ENCODE data around the gene TMEM243.
"Not testable (repeated sequence)": the region's sequence is repeated elsewhere in the genome, so short reads cannot be mapped to it uniquely, and the experiment has no call there.

The TMEM243 gene

DNA sequence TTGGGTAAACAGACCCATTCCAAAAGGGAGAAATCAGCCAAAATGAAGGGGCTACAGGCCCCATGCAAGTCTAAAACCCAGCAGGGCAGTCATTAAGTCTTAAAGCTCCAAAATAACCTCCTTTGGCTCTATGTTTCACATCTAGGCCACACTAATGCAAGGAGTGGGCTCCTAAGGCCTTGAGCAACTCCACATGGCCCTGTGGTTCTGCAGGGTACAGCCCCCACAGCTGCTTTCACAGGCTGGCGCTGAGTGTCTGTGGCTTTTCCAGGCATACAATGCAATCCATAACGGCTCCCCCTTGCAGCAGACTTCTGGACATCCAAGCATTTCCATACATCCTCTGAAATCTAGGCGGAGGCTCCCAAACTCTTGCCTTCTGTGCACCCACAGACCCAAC, 9.0 kb downstream of the TMEM243 start:
- no peak for DNase-seq (ENCODE audit: low read depth)

DNA sequence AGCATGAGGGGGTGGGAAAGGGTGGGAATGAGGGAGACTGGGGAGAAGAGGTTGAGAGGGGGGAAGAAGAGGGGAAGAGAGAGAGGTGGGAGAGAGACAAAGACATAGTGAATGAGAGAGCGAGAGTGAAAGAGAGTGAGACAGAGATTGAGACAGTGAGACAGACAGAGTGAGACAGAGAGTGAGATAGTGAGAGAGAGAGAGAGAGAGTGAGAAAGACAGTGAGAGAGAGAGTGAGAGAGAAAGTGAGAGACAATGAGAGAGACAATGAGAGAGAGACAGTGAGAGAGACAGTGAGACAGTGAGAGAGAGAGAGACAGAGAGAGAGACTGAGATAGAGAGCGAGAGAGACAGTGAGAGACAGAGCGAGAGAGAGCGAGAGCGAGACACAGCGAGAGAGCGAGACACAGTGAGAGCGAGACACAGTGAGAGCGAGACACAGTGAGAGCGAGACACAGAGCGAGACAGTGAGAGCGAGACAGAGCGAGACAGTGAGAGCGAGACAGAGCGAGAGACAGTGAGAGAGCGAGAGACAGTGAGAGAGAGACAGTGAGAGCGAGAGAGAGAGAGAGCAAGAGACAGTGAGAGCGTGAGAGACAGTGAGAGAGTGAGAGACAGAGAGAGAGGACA, 10.1 kb downstream of the TMEM243 start:
- DNase-seq (ENCODE audit: low read depth), result no peak

DNA sequence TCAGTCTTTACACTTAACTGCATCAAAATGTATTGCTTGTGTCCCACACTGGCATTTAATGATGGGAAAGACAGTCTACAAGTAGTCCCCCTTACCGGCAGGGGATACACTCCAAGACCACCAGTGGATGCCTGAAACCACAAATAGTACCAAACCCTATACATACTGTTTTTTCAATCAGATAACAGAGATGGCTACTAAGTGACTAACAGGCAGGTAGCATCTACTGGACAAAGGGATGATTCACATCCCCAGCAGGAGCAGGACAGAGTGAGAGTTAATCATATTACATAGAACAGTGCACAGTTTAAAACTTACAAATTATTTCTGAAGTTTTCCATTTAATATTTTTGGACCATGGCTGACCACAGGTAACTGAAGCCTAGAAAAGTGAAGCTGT, 13.2 kb downstream of the TMEM243 start:
- no peak for DNase-seq (ENCODE audit: low read depth)

DNA sequence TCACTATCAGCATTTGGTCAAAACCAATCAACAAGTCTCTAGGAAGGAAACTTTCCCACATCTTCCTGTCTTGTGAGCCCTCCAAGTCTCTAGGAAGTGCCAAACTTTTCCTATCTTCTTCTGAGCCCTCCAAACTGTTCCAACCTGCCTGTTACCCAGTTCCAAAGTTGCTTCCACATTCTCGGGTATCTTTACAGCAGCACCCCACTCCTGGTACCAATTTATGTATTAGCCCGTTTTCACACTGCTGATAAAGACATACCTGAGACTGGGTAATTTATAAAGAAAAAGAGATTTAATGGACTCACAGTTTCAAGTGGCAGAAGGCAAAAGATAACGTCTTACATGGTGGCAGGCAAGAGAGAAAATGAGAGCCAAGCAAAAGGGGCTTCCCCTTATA, 13.8 kb downstream of the TMEM243 start:
- DNase-seq (ENCODE audit: low read depth), result not testable (repeated sequence)

DNA sequence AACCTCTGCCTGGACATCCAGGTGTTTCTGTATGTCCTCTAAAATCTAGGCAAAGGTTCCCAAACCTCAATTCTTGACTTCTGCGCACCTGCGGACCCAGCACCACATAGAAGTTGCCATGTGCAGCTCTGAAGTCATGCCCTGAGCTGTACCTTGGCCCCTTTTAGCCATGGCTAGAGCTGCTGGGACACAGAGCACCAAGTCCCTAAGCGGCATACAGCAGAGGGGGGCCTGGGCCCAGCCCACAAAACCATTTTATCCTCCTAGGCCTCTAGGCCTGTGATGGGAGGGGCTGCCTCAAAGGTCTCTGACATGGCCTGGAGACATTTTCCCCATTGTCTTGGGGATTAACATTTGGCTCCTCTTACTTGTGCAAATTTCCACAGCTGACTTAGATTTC, 14.6 kb downstream of the TMEM243 start:
- no peak for DNase-seq (ENCODE audit: low read depth)

DNA sequence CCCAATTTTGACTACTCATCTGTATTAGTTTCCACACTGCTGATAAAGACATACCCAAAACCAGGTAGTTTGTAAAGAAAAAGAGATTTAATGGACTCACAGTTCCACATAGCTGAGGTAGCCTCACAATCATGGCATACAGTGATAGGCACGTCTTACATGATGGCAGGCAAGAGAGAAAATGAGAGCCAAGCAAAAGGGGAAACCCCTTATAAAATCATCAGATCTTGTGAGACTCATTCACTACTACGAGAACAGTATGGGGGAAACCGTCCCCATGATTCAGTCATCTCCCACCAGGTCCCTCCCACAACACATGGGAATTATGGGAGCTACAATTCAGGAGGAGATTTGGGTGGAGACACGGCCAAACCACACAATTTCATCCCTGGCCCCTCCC, 15.6 kb downstream of the TMEM243 start:
- DNase-seq (ENCODE audit: low read depth), result not testable (repeated sequence)

DNA sequence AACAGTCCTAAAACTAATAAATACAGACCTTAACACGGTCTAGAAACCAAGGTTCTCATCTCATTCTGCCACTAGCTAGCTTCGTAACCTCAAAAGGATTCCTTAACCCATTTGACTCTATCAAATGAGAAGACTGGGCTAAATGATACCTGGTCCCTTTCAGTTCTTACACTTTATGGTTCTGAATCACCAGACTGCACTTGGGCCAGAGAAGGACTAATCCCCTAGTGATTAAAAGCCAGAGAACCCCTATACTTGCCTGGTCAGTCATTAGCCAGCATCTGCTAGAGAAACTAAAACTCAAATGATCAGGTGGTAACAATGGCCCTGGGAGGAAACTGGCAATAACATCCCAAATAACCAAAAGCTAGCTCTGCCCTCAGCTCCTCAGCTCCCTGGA, 16.8 kb downstream of the TMEM243 start:
- DNase-seq (ENCODE audit: low read depth), result no peak

DNA sequence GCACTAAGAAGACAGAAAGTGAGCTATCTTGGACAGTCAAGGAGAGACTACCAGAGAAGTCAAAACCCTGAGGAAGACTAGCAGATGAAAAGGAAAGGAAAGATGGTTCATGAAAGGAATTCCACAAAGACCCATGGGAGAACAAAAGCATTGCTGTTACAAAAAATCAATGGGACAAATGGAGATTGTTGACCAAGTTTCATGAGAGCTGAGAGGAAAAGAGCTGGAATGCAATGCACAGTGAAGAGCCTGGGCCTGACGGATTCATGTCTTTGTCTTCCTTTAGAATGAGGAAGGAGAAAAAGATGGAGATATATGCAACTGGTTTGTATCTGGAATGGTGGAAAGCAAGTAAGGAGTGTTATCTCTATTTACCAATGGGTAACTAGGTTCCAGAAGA, 17.3 kb downstream of the TMEM243 start:
- no peak for DNase-seq (ENCODE audit: low read depth)

DNA sequence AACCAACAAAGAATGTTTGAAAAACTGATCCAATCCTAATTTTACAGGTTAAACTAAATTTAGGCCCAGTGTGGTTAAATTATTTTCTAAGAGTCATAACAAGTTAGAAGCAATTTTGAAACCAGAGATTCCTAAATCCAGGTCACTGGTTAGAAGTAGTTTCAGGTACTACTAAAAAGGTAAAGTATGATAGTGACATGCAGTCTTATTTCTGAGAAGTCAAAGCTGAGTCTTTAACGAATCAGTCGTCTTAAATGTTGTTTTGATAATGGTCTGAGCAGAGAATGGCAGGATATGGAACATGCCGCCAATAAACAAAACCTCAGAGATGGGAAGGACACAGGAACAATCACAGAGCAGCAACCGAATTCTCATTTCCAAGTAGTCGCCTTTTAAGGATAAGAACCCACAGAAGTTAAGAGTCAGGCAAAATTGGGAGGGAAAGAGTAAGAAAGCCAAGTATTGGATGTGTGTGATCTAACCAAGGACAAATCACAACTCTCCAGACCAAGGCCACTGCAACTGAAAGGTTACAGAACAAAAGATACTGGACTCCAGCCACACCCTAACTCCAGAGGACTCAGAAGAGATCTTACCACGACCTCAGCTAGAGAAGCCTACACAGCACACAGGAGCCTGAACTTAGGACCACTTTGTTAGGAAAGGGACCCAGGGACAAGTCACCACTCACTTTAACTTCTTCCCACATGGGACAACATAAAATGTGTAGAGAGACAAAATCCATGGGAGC, 19.7 kb downstream of the TMEM243 start:
- no peak for DNase-seq (ENCODE audit: low read depth)

DNA sequence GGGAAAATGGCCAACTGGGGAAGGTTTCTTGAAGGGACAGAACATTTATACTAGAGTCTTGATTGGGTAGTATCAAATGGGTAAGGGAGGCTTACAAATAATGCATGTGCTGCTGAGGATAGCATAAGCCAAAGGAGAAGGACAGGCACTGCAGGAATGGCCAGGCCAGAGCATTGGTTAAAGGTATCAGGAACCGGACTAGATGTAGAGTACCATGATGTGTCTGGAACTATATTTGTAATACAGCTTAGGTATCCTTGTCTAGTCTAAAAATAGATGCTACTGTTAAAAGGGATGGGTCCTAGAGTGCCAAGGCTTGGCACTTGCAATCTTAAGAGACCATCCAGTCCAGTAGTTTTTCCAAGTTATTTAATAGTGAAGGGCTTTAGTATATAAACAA, 20.3 kb downstream of the TMEM243 start:
- no peak for DNase-seq (ENCODE audit: low read depth)

DNA sequence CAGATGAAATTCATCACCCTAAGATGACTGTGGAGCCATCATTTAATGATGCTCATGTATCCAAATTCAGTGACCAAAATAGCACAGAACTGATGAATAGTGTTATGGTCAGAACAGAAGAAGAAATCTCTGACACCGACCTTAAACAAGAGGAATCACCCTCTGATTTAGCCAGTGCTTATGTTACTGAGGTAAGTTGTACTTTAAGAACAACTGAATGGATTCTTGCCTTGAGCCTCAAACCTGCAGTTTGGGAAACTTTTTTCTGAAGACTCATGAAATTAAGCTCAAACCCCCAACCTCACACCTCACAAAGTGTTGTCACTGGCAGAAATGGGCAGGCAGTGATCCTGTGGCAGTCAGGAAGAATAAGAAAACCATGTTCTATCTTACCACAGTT, 25.6 kb downstream of the TMEM243 start:
- no peak for DNase-seq (ENCODE audit: low read depth)

DNA sequence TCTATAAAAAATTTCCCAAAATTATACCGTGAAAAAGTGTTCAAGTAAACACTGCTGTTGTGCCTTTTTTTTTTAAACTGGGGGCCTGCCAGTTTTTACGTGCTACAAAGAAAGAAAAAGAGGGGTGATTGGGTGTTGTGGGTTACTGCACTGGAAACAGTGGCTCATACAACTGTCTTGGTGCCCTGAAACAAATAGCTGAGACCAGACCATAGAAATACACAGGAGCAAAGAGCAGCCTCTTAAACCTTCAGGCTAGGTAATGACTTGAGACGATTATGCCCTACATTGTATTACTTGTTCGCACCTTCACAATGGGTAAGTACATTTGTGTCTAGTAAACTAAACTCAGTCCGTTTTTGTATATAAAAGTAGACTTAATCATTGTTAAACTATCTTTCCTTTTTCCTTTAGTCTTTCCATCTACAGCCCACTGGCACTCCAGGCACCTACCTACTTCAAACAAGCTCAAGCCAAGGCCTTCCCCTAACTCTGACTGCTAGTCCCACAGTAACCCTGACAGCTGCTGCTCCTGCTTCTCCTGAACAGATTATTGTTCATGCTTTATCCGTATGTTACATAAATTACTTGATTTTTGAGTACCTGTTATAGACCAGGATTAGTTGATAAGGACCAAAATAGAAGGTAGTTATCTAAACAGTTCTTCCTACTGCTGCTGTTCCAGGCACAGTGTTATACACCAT, 26.6 kb downstream of the TMEM243 start:
- DNase-seq (ENCODE audit: low read depth), result no peak

DNA sequence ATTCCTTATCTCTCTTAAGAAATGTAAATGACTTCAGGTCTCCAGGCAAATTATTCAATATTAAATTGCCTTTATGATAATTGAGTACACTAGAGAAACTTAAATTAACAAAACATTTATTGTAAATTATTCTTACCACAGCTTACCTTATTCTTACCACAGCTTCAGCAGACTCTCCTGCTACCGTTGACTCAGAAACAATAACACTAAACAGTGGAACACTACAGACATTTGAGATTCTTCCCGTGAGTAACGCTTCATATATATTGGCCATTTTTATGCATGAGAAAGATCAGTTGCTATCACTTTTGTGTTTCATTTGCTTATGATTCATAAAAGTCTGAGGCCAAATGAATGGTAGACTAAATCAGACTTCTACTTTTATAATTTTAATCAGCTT, 28.7 kb downstream of the TMEM243 start:
- DNase-seq (ENCODE audit: low read depth), result no peak

DNA sequence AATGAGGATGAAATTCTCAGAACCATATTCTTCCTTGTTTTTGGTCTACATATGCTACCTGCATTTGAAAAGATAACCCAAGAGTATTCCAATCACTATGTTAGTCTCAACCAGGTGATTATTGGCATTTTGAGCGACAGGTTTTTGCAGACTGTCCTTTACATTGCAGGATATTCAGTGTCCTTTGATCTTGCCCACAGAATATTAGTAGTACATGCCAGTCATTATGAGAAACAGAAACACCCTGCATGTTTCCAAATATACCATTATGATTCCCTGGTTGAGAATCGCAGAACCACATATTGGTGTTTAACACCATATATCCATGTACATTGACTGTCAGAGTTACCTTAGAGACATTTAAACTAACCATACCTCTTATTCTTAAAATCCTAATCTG, 30.6 kb downstream of the TMEM243 start:
- no peak for DNase-seq (ENCODE audit: low read depth)

DNA sequence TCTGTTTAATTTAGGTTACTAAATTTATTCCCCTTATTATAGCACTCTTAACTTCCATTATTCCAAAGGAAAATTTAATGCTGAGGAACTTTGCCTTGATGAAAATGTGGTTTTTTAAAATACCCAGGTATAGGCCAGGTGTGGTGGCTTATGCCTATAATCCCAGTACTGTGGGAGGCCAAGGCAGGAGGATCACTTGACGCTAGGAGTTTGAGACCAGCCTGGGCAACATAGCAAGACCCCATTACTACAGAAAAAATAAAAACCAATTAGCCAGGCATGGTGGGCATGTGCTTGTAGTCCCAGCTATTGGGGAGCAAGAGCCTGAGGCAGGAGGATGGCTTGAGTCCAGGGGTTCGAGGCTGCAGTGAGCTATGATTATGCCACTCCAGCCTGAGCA, 32.4 kb downstream of the TMEM243 start:
- DNase-seq (ENCODE audit: low read depth), result no peak

DNA sequence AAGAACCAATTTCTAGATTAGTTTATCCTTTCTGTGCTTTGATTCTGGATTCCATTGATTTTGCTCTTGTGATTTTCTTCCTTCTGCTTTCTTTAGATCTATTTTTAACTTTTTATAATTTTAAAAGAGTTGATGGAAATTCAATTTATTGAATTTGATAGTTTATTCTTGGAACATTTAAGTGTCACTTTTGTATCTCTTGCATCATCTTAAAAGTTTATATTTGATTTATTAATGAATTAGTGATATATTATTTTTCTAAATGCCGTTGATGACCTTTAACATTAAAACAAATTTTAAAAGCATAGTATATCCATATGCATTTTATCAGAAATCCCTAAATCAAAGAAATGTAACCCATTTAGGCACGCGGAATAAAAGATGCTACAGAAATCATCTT, 40.4 kb downstream of the TMEM243 start:
- DNase-seq (ENCODE audit: low read depth), result no peak

DNA sequence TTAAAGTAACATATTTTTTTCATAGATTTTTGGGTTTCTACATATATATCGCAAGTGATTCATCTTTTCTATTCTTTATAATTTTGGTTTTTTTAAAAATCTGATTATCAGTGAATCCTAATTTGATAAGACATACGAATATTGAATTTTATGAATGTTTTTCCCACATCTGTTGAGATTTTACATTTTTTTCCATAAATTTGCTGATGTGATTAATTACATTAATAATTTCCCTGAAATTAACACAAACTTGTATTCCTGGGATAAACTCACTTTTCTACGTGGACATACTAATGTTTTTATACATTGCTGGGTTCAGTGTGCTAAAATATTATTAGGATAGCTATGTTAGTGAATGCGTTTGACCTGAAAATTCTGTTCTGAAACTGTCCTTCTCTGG, 41.2 kb downstream of the TMEM243 start:
- no peak for DNase-seq (ENCODE audit: low read depth)

DNA sequence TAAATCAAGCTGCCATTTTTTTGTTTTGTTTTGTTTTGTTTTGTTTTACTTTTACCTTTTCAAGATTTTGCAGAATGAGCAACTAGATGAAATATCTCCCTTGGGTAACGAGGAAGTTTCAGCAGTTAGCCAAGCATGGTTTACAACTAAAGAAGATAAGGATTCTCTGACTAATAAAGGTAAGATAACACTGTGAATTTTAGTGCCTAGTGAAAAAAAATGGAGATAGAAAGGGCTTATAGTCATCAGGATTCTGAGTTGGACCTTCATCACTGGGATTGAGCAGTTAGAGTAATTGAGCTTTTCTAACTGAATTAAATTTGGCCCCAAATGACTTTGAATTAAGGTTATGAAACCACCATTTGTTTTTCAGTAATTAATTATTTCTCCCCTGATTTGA, 46.1 kb downstream of the TMEM243 start:
- no peak for DNase-seq (ENCODE audit: low read depth)

DNA sequence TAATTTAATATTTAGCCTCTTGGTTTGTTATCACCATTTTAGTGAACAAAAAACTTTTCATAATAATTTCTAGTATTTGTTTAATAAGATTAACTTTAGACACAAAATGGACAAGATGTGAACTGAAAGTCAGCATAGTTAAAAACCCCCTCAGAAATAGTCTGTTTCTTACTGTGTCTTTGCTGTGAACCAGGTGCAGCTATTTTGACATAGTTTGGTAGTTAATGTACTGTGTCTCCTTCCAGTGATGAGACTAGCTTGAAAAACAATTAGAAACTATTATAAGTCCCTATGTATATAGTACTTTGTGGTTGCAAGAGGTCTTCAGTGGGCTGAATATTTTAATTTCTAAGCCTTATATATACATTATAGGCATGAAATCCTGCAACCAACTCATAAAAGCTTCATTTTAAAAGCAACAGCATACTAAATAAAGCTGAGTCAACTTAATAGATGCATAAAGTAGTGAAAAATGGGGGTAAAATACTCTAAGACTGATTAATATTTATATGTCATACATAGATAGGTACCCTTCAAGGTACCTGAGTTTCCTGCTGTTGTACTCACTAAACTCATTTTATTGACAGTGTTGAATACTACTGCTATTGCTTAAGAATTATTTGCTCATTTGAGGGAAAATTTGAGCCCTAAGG, 48.1 kb downstream of the TMEM243 start:
- DNase-seq (ENCODE audit: low read depth), result no peak

DNA sequence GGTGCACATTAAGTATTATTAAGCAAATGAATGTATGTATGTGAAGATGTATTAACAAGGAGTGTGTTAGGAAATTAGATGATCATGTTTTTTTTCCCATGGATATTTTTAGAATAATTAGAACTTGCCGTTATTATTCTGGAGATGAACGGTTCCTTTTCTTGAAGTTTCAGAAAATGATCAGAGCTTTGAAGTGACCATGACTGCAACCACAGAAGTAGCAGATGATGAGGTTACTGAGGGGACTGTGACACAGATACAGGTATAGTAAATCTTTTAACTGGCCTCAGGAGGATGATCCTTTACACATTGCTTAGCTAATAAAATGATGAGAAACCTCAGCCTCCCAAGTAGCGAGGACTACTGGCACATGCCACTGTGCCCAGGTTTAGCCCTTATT, 48.7 kb downstream of the TMEM243 start:
- no peak for DNase-seq (ENCODE audit: low read depth)

DNA sequence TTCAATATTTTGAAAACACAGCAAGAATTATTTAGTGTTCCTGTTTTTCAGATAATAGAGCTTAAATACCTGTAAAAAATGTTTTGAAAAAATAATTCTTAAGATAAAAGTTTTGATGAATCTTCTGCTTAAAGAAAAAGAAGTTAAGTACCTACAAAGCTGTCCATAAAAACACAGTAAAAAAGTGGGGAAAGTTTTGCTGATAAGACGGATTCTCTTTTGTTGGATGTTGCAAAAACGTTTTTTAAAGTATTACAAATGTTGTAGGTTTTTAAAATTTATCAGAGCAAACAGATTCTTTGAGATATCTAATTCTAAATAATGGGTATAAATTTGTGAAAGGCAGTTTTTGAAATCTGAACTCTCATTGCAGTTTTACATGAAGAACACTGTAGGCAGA, 55.1 kb downstream of the TMEM243 start:
- no peak for DNase-seq (ENCODE audit: low read depth)

DNA sequence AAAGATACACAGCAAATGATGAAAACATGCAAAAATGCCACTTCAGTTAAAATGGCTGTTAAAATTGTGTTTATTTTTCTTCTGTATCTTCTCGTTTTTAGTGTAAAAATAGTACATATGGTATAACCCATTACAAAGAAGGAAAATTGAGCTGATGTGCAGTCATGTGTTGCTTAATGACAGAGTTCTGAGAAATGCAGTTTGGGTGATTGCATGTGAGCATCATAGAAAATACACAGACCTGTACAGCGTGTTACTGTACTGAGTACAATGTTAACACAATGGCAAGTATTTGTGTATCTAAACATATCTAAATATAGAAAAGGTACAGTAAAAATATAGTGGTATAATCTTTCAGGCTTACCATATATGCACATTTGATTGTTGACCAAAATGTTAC, 60.0 kb downstream of the TMEM243 start:
- DNase-seq (ENCODE audit: low read depth), result no peak

DNA sequence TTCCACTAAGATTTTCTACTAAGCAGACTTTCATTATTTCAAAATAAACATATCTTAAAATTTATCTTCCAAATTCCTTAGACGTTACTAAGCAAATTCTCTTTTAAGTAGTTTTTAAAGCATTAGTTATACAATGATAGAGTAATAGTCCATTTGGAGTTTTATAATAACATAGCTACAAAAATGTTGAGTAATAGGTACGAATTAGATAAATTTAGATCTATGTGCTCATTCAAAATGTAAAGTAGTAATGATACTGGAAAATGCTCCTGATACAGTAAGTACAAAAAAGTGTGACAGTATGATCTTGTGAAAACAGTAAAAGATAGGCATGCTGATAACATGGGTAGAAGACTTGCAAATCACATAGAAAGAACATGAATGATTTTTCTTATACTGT, 62.8 kb downstream of the TMEM243 start:
- DNase-seq (ENCODE audit: low read depth), result no peak
